Cerebellar nuclear complex (tissue), 1 donor: ENCODE results near the gene CXCR3.
"Not testable (repeated sequence)": the region's sequence is repeated elsewhere in the genome, so short reads cannot be mapped to it uniquely, and the experiment has no call there.

Experiments
- DNase-seq, 2 experiments: peaks; one replicate each; lab custom pipeline; 2025; lab: John Stamatoyannopoulos, UW

CXCR3 gene

DNA sequence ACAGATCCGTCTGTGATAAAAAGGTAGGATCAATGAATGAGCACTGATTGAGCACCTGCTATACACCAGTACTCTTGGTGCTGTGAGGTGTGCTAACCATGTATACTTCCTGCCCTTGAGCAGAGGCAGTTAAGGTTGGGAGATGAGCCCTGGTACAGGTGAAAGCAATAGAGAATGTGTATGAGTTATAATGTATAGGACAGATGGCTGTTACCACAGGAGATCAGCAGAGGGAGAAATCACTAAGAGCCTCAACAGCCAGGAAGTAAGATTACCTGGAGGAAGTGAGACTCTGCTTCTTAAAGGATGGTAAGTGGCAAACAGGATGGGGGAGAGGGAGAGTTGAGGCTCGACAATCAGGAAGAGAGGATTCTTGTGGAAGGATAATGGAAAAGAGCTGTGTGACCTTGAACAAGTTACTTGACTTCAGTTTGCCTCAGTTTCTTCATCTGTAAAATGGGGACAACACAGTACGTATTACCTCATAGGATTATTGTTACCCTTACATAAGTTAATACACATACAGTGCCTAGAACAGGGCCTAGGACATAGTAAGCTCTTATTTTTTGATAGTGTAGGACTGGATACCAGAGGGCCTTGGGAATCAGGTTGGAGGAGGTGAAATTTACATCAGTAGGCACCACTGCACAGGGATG lies 9.1 kb downstream of the CXCR3 start:
- no peak for DNase-seq

DNA sequence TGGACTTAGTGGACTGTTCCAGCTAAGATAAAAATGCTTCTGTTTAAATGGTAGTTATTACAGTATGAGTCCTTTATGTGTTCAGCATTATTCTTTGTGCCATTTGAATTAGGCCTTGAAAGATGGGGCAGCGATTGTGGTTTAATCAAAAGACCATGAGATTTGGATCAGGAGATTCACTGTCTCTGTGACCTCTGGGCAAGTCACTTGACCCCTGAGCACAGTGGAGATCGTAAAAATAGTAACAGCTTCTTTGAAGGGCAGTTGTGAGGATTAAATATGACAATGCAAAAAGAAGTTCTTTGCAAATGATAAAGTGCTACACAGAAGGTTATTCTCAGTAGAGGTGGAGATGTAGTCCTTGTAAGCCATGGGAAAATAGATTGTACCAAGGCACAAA lies 10.8 kb downstream of the CXCR3 start:
- DNase-seq = no peak

DNA sequence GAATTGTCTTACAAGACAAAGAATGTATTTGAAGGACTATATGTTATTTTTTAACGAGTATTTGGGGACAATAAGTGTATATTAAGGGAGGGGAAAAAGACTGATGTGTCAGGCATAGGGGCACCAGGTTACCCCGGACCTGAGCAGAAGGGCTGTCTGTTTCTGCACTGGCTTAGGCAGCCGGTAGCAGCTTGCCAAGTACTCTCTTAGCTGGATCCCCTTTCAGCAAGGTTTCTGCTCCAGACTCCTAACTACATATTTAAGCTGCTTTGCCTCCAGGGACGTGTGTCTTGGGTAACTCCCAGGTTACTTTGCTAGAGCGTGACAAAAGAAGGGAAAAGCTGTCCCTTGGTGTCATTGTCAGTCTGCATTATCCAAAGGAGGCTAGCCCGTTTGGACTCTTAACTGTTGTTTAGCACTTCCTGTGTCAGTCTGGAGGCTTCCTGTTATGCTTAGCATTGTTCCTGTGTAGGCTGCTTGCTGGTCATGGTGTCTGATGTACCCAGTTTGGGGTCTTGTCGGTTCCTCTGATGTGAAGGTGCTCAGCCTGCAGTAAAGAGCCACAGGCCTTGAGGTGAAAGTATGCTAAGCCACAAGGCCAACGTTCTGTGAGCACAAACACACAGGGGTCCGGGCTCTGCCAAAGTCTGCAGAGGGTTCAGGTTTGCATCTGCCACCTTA lies 11.6 kb downstream of the CXCR3 start:
- DNase-seq = no peak

DNA sequence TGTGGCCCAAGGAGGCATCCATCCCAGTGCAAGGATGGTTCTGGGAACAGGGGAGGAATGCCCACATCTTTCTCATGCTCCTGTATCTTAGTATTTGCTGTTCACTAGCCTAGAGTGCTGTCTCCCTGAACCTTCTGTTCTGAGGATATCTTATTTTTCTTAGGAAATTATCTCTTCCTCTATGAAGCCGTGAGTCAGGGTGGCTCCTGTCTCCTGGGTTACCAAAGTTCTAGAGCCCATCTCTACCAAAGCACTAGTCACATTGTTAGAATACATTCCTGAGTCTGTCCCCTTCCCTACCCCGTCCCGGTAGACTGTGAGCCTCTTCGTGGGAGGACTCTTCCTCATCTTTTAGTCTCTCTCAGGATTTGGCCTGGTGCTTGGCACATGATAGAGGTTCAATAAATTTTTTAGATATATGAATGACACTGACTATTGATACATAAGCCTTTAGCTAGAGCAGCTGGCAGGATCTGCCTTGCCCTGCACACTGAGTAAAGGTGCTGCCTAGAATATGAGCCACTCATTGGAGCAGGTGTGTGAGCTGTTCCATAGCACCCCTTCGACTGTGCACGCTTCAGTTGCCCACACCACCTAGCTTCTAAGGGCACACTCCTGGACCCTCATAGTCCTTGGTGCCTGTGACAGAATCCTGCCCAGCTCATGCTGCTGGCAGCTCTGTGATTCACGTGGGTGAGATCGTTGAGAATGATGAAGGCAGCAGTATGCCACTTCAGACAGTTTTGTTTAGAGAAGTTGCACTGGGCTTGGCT lies 13.3 kb downstream of the CXCR3 start:
- DNase-seq = no peak

DNA sequence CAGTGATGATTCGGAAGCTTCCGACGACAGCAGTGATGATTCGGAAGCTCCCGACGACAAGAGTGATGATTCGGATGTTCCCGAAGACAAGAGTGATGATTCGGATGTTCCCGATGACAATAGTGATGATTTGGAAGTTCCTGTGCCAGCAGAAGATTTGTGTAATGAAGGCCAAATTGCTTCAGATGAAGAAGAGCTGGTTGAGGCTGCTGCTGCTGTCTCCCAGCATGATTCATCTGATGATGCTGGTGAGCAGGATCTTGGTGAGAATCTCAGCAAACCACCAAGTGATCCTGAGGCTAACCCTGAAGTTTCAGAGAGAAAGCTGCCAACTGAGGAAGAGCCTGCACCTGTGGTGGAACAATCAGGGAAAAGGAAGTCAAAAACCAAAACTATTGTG lies 14.2 kb downstream of the CXCR3 start:
- DNase-seq = no peak

DNA sequence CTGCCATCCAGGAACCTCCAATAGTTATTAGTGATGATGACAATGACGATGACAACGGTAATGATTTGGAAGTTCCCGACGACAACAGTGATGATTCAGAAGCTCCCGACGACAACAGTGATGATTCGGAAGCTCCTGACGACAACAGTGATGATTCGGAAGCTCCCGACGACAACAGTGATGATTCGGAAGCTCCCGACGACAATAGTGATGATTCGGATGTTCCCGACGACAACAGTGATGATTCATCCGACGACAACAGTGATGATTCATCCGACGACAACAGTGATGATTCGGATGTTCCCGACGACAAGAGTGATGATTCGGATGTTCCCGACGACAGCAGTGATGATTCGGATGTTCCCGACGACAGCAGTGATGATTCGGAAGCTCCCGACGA lies 14.7 kb downstream of the CXCR3 start:
- no peak for DNase-seq

DNA sequence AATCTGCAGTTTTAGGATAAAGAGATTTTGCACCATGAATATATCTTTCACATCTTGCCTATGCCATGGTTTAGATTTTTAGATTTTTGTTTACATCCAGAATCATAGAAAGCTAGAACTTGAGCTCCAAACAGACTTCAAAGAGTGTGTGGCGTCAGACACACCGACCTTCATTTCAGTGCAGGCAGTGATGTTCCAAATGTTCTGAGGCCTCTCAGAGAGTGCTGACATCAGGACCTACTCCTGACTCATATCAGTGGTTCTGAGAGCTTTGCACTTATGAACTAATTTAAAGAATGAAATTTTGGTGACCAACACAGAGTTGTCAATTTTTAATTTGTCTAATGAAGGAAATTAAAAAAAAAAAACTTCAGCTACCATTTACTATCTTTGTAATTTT lies 18.3 kb downstream of the CXCR3 start:
- no peak for DNase-seq

DNA sequence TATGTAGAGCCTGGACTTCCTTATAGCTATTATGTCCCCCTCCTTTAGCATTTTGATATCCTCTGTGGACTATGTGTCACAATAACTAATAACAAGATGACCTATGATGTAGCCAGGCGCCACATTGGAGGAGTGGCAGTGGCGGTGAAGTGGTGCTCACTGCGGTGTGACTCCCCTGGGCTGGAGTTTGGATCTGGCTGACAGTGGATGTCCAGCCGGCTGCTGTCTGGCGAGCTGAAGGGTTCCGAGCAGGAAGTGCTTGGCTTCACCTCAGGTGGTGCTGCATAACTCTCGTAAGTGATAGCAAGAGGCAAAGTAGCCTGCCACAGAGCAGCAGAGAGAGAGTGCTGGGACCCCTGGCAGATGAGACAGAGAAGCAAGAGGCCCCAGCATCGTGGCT lies 25.1 kb downstream of the CXCR3 start:
- DNase-seq = not testable (repeated sequence)

DNA sequence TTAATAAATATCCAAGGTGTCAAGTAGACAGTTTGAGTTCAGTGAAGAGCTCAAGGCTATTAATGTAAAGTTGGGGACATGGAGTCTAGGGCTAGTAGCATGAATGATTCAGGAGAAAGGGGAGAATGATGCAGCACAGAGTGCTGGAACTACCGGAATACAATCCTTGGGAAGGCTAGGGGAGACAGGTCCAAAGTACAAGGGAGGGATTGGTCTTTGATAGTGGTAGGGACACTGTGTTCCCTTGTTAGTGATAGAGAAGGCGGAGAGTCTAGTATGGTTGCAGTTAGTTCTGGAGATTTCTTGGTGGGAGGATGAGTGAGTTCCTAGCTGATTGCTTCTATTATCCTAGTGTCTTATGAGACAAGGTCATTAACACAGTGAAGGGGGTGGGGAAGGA lies 31.4 kb downstream of the CXCR3 start:
- DNase-seq = no peak

DNA sequence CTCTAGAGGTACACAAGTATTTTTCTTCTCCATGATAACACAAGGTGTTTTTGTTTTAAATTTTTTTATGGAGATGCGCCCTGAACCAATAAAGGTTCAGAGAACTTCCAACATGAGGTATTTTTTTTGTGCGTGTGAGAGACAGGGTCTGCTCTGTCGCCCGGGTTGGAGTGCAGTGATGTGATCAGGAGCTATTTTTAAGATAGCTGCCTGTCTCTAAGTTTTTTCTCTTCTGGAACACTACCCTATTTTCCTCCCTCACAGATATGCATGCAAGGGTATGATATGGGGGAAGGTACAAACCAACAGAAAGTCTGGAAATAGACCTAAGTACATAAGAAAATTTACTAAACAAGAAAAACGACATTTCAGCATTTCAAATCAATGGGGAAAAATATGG lies 37.1 kb downstream of the CXCR3 start:
- DNase-seq = no peak

DNA sequence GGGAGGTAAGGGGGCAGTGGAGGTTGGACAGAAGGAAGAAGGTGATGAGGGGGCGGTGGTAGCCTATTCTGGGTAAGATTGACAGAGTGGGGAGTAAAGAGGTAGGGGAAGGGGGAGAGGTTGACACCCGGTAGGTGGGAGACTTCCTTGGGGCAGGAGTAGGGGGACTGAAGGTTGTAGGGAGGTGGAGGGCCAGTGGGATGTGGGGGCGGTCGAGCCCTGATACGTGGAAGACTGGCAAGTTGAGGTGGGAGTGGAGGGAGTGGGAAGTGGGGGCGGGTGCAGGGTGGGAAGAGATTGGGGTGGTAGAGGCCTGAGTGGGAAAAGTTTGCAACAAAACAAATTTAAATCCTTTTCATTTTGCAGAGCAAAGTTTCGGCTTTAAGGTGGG lies 38.3 kb downstream of the CXCR3 start:
- no peak for DNase-seq

DNA sequence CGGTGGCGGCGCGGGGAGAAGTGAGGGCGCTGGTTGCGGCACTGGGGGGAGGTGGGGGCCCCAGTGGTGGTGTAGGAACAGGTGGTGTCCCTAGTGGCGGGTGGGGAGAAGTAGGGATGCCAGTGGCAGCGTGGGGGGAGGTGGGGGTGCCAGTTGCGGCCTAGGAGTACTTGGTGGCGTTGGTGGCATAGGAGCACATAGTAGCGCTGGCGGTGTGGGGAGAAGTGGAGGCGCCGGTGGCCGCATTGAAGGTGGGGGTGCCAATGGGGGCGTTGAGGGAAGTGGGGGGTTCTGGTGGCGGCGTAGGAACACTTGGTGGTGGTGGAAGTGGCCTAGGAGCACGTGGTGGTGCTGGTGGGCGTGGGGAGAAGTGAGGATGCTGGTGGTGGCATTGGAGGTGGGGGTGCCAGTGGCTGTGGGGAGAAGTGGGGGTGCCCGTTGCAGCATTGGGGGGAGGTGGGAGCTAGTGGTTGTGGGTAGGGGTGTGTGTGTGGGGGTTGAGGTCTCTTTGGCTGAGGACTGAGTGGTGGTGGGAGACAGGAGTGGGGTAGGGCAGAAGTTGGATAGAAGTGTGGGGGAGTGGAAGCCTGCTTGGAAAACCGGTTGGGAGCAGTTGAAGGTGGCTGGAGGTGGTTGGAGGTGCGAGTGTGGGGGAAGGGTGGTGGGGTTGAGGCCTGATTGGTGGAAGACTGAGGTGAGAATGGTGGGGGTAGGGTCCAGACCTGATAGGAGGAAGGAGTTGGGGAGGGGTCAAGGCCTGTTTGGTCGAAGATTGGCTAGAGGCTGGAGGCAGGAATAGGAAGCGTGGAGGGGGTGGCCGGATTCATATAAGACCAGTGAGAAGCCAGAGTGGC lies 38.9 kb downstream of the CXCR3 start:
- no peak for DNase-seq

DNA sequence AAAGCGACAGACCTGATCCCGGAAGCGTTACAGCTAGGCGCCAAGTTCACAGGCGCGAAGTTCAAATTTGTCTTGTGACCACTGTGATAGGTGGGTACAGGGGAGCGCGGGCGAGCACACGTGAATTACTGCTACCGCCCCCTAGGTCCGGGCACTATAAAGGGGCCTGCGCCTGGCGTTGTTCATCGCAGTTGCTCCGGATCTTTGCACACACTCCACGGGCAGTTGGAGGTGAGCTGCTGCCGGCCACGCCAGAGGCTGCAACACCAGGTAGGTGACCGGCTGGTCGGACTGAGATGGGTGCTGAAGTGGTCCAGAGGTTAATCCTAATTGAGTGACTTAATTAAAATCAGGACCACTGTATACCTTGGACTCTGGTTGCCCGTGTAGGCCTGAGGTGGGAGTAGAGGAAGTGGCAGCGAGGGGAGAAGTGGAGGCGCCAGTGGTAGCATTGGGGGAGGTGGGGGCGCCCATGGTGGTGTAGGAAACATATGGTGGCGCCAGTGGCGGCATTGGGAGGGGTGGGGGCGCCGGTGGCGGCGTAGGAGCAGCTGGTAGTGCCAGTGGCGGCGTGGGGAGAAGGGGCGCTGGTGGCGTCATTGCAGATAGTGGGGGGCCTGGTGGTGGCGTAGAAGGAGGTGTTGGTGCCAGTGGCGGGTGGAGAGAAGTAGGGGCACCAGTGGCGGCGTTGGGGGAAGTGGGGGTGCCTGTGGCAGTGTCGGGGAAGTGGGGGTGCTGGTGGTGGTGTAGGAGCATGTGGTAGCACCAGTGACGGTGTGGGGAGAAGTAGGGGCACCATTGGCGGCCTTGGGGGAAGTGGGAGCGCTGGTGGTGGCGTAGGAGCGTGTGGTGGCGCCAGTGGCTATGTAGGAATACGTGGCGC lies 39.8 kb downstream of the CXCR3 start, which contains the start of gene GCNA:
GCNA (plus strand) TSS at position 185 of the 883 bp plus-strand sequence. CDS start 2,385 bp downstream, outside the sequence.
- no peak for DNase-seq

DNA sequence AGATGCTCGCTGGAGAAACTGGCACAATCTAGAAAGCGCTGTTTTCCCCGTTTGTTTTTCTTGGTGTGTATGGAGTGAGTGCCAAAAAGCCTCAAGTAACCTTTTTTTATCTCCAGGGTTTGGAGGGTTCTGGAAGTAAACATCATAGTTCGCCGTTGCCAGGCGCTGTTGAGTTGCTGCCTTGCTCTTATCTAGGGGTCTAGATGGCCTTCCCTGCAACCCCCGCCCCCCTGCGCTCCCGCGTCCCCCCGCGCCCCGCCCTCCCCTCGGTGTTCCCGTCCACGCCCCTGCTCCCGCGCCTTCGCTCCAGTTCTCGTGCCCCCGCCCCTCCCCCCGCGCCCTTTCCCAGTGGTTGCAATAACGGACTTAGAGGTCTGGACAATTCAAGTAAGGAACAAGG lies 40.6 kb downstream of the CXCR3 start:
- no peak for DNase-seq

DNA sequence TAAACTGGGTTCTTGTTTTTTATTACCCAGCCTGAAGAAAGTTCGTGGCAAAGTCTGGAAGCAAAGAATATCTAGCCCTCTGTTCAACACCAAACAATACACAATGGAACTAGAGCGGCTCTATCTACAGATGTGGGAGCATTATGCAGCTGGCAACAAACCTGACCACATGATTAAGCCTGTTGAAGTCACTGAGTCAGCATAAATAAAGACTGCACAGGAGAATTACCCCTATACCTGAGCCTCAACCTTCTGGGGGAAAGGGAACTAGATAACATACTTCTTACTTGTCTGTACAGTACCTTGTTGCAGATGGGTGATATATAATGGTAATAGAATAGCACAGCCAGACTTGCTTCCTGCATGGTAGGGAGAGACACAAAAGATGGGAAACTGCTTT lies 44.7 kb downstream of the CXCR3 start:
- no peak for DNase-seq

DNA sequence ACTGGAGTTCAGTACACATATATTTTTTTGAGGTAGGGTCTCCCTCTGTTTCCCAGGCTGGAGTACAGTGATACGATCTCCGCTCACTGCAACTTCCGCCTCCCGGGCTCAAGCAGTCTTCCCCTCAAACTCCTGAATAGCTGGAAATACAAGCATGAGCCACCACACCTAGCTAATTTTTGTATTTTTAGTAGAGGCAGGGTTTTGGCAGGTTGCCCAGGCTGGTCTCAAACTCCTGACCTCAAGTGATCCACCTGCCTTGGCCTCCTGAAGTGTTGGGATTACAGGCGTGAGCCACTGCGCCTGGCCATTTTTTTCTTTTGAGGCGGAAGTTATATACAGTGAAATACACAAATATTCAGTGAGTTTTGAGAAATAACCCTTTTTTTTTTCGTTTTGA lies 46.9 kb downstream of the CXCR3 start:
- not testable (repeated sequence) for DNase-seq
